OCI-LY7 (cell line): ENCODE data around the gene CYP39A1. TPM values are rescaled to one million over a fixed set of nuclear protein-coding genes. Genes with fewer than 3 reads are reported as not detected.

ENCODE experiments used
- BruUV-seq: library from RNA; stranded (reverse); fragments of 400-500 nt; replicated peaks from 2 replicates; lab custom pipeline; 2021; lab: Mats Ljungman, UMichigan
- CTCF ChIA-PET: fragments of 300-600 bp; sonication (Branson Sonifier 250); formaldehyde crosslinking; loops from one replicate; lab custom pipeline; 2022; ENCODE audit warnings: antibody characterized with exemption; ENCODE audit not compliant: unreplicated experiment; lab: Charles Lee
- POLR2A ChIA-PET: fragments of 300-600 bp; sonication (Branson Sonifier 250); formaldehyde crosslinking; loops from one replicate; lab custom pipeline; 2022; ENCODE audit warnings: antibody characterized with exemption; lab: Charles Lee
- DNase-seq: peaks from one replicate; pipeline ENCODE4 v3.0.0-alpha.2; 2015; ENCODE audit warnings: low spot score
- H2AFZ ChIP-seq: fragments of 200-600 bp; sonication (generic), shearing (Covaris generic); 2 replicates; pipeline ENCODE4 v1.6.1; 2014; ENCODE audit warnings: mild to moderate bottlenecking, antibody characterized with exemption, low read length, moderate library complexity
- H3K27ac ChIP-seq: fragments of 200-600 bp; sonication (generic); 2 replicates; pipeline ENCODE4 v1.5.1; 2014; ENCODE audit warnings: mixed run types, low read depth, mild to moderate bottlenecking, moderate library complexity, low read length, inconsistent platforms; ENCODE audit not compliant: poor library complexity, severe bottlenecking
- H3K36me3 ChIP-seq: fragments of 200-600 bp; sonication (generic); 2 replicates; pipeline ENCODE4 v1.6.1; 2014; ENCODE audit warnings: mild to moderate bottlenecking, antibody characterized with exemption, low read length, moderate library complexity, mixed read lengths; ENCODE audit not compliant: insufficient read depth
- H3K4me1 ChIP-seq: fragments of 200-600 bp; sonication (generic); 2 replicates; pipeline ENCODE4 v1.5.1; 2014; ENCODE audit warnings: mild to moderate bottlenecking, low read length; ENCODE audit not compliant: insufficient read depth, poor library complexity, severe bottlenecking
- H3K4me2 ChIP-seq: fragments of 200-600 bp; sonication (generic); 2 replicates; pipeline ENCODE4 v1.6.1; 2014; ENCODE audit warnings: mild to moderate bottlenecking, low read length
- H3K4me3 ChIP-seq: fragments of 200-600 bp; sonication (generic); 2 replicates; pipeline ENCODE4 v1.5.1; 2014; ENCODE audit warnings: mild to moderate bottlenecking, low read depth, low read length; ENCODE audit not compliant: poor library complexity, severe bottlenecking
- H3K79me2 ChIP-seq: fragments of 200-600 bp; sonication (generic); 2 replicates; pipeline ENCODE4 v1.6.1; 2016; ENCODE audit warnings: low read depth, mild to moderate bottlenecking, low read length, moderate library complexity, mixed read lengths; ENCODE audit not compliant: insufficient read depth
- H3K9me2 ChIP-seq: fragments of 200-600 bp; sonication (generic); 2 replicates; pipeline ENCODE4 v1.6.1; 2016; ENCODE audit warnings: mild to moderate bottlenecking, low read length, mixed read lengths; ENCODE audit not compliant: insufficient read depth
- H3K9me3 ChIP-seq: fragments of 200-600 bp; sonication (generic); 2 replicates; pipeline ENCODE4 v1.6.1; 2014; ENCODE audit warnings: mild to moderate bottlenecking, mixed run types, low read length, mixed read lengths
- H4K20me1 ChIP-seq: fragments of 200-600 bp; sonication (generic); 2 replicates; pipeline ENCODE4 v1.6.1; 2014; ENCODE audit warnings: mild to moderate bottlenecking, antibody characterized with exemption, low read length, moderate library complexity, mixed read lengths; ENCODE audit not compliant: insufficient read depth
- CTCF ChIP-seq: fragments of 200-600 bp; sonication (generic); conservative IDR thresholded peaks from 2 replicates; pipeline ENCODE4 v1.5.1; 2014; ENCODE audit warnings: mild to moderate bottlenecking, antibody characterized with exemption, low read length, moderate library complexity, mixed read lengths
- EZH2phosphoT487 ChIP-seq: fragments of 200-600 bp; sonication (generic); IDR thresholded peaks from 2 replicates; pipeline ENCODE4 v1.6.1; 2018; ENCODE audit warnings: low read depth, borderline replicate concordance, mild to moderate bottlenecking, mixed run types, antibody characterized with exemption, low read length, moderate library complexity, mixed read lengths
- intact Hi-C: fragments of 100-400 bp; cut with micrococcal nuclease; formaldehyde crosslinking; loops from one replicate; pipeline ENCODE4 v1.10.0; 2022; ENCODE audit not compliant: unreplicated experiment
- total RNA-seq, 2 experiments: library from RNA; depleted of rRNA in 1 of 2; stranded (reverse); fragments of >200 nt in 1 of 2; shearing (Covaris generic) in 1 of 2; gene quantifications; 2 replicates each; pipeline ENCODE4 v1.2.3, GENCODE V29; 2014 to 2022

The CYP39A1 gene
- total RNA-seq, 2 experiments from 2014 or later, result 13.4 to 24.5 TPM

DNA sequence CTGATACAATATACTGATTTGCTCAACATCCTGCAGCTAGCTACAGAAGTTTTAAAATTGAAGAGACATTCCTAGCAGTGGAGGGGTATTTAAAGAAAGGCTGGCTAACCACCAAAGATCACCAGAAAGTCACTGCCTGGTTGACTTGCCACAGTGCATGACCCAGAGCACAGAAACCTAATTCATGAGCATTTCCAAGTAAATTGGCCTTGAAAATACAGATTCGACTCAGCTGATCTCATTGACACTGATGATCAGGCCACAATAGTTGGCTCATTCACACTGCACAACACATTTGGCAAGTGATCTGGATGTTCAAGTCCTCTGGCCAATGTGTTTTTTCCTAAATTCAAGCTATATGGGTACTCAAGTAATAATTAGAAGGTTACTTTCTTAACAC, 21.8 kb upstream of the CYP39A1 start:
- ChIA-PET POLR2A (interaction anchor here (0.5 to 1.8 kb wide), 9 partner anchors 8 to 1943 kb away, joined by 3 to 8 read pairs (median 3); no protein-coding TSS in a partner anchor), CTCF (interaction anchor here (0.9 to 1.1 kb wide), 2 partner anchors 19 to 23 kb away, joined by 3 read pairs; no protein-coding TSS in a partner anchor)
- H3K9me2 ChIP-seq, result no peaks in the 10 kb centered on the region
- H3K27ac ChIP-seq, result no peak overlapping the region
- H3K36me3 ChIP-seq, result peaks cover 89% of the 10 kb centered on the region
- no peaks in the 10 kb centered on the region for H3K79me2 ChIP-seq
- H3K9me3 ChIP-seq, result no peaks in the 10 kb centered on the region
- no peak for DNase-seq
- no peak overlapping the region for H2AFZ ChIP-seq
- no peak overlapping the region for H3K4me2 ChIP-seq
- TF ChIP-seq EZH2phosphoT487 (no peak), CTCF (no peak)
- H3K4me1 ChIP-seq, result peaks cover 39% of the 10 kb centered on the region
- H3K4me3 ChIP-seq, result no peak overlapping the region
- H4K20me1 ChIP-seq, result no peaks in the 10 kb centered on the region
- BruUV-seq, result no TSS peak
- intact Hi-C loops, result no loop called here

DNA sequence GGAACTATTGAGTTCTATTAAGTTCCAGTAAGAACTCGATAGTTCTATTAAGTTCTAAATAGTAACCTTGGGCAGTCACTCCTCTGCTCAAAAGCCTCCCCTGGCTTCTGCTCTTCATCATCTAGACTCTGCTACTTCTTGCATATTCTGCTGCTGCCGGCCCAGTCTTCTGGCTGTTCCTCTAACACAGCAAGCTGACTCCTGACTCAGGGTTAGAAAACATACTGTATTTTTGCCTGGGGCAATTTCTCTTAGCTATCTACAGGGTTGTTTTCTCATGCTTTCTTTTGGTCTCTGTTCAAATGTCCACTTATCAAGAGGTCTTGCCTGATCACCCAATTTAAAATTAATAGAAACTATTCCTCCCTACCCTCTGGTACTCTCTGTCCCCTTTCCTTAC, 14.8 kb upstream of the CYP39A1 start:
- no peaks in the 10 kb centered on the region for H3K4me1 ChIP-seq
- no TSS peak for BruUV-seq
- DNase-seq, result no peak
- H3K4me3 ChIP-seq, result no peak overlapping the region
- no peak overlapping the region for H3K27ac ChIP-seq
- H3K4me2 ChIP-seq, result no peak overlapping the region
- CTCF ChIA-PET, result no interaction called here
- TF ChIP-seq CTCF (no peak), EZH2phosphoT487 (no peak)
- intact Hi-C loops, result no loop called here
- POLR2A ChIA-PET, result interaction anchor here (0.6 kb wide), 1 partner anchor 713 kb away, joined by 7 read pairs; no protein-coding TSS in a partner anchor
- H3K9me3 ChIP-seq, result no peaks in the 10 kb centered on the region
- peaks cover 94% of the 10 kb centered on the region for H3K36me3 ChIP-seq
- H3K79me2 ChIP-seq, result no peaks in the 10 kb centered on the region
- H2AFZ ChIP-seq, result no peak overlapping the region
- H4K20me1 ChIP-seq, result no peaks in the 10 kb centered on the region
- H3K9me2 ChIP-seq, result no peaks in the 10 kb centered on the region

- H2AFZ ChIP-seq, result no peak overlapping the region
- no peak for DNase-seq
- intact Hi-C loops, result no loop called here
- BruUV-seq, result no TSS peak
- no peaks in the 10 kb centered on the region for H3K9me2 ChIP-seq
- ChIA-PET CTCF (no interaction called here), POLR2A (interaction anchor here (0.6 kb wide), 2 partner anchors 219 to 552 kb away, joined by 3 to 4 read pairs; no protein-coding TSS in a partner anchor)
- no peaks in the 10 kb centered on the region for H4K20me1 ChIP-seq
- peaks cover 5% of the 10 kb centered on the region; the same call in 1 of the 2 replicates for H3K79me2 ChIP-seq
- no peaks in the 10 kb centered on the region for H3K4me1 ChIP-seq
- H3K9me3 ChIP-seq, result no peaks in the 10 kb centered on the region
- H3K4me2 ChIP-seq, result no peak overlapping the region
- H3K4me3 ChIP-seq, result no peak overlapping the region
- no peak for TF ChIP-seq EZH2phosphoT487
- peaks cover 91% of the 10 kb centered on the region for H3K36me3 ChIP-seq
- H3K27ac ChIP-seq, result no peak overlapping the region
Measured at GRCh38 chr6:46661483-46661882, 8.9 kb upstream of the CYP39A1 start.
